Fibroblast of mammary gland (primary cell): Measurements from ENCODE around the gene FAF2.
"Not testable (repeated sequence)": the region's sequence is repeated elsewhere in the genome, so short reads cannot be mapped to it uniquely, and the experiment has no call there.

ENCODE experiments used
- DNase-seq: peaks from one replicate; pipeline ENCODE4 v3.0.0-alpha.2; 2010; ENCODE audit warnings: low read depth
- H3K4me3 ChIP-seq: 2 replicates; pipeline ENCODE4 v1.5.1; 2011; ENCODE audit warnings: low read depth, mild to moderate bottlenecking, low read length, moderate library complexity; ENCODE audit not compliant: control insufficient read depth
- CTCF ChIP-seq: conservative IDR thresholded peaks from 2 replicates; pipeline ENCODE4 v1.5.1; 2011; ENCODE audit warnings: low read depth, low read length, inconsistent platforms; ENCODE audit not compliant: control insufficient read depth, insufficient read depth

The FAF2 gene

GRCh38 chr5:176545737-176546509 is 97.7 kb downstream of the FAF2 start:
- no peak for DNase-seq
- no peak for TF ChIP-seq CTCF
- no peak overlapping the region for H3K4me3 ChIP-seq

GRCh38 chr5:176547802-176548201 is 99.6 kb downstream of the FAF2 start:
- no peak for TF ChIP-seq CTCF
- H3K4me3 ChIP-seq: no peak overlapping the region
- peak; percentile 45 for DNase-seq

- no peak within 1 kb of the TSS for H3K4me3 ChIP-seq
- no peak for TF ChIP-seq CTCF
- DNase-seq: no peak
Measured at GRCh38 chr5:176548967-176549444, 100.8 kb downstream of the FAF2 start, which contains the start of gene CDHR2. Gene CDHR2 (plus strand): TSS chr5:176549342. CDS start chr5:176565353, 16,011 bp downstream.

GRCh38 chr5:176549871-176550270 is 101.7 kb downstream of the FAF2 start:
- TF ChIP-seq CTCF: no peak
- no peak overlapping the region for H3K4me3 ChIP-seq
- DNase-seq: no peak

GRCh38 chr5:176550275-176550831 is 102.2 kb downstream of the FAF2 start:
- no peak overlapping the region for H3K4me3 ChIP-seq
- TF ChIP-seq CTCF: no peak
- DNase-seq: no peak

GRCh38 chr5:176550937-176551336 is 102.8 kb downstream of the FAF2 start:
- DNase-seq, H3K4me3 ChIP-seq: not testable (repeated sequence)

- no peak for DNase-seq
- TF ChIP-seq CTCF: no peak
- H3K4me3 ChIP-seq: no peak overlapping the region
Measured at GRCh38 chr5:176552332-176552869, 104.2 kb downstream of the FAF2 start.
